HG02981 (cell line): ENCODE measurements around the gene PRR5.
"Not testable (repeated sequence)": the region's sequence is repeated elsewhere in the genome, so short reads cannot be mapped to it uniquely, and the experiment has no call there.

Experiments used
- ATAC-seq: cut with Tn5 transposase; IDR thresholded peaks from one replicate; pipeline ENCODE4 v1.9.1; 2021; ENCODE audit warnings: mild to moderate bottlenecking, moderate library complexity; ENCODE audit not compliant: unreplicated experiment

PRR5 gene

GRCh38 chr22:44732661-44733060 lies 30.7 kb downstream of the PRR5 start:
- ATAC-seq: no peak

- ATAC-seq: no peak
Observed at GRCh38 chr22:44733426-44734106, 31.6 kb downstream of the PRR5 start.

GRCh38 chr22:44734278-44734677 lies 32.3 kb downstream of the PRR5 start:
- ATAC-seq: no peak

- no peak for ATAC-seq
Observed at GRCh38 chr22:44734801-44735517, 33.0 kb downstream of the PRR5 start.

GRCh38 chr22:44735518-44736428 lies 33.8 kb downstream of the PRR5 start:
- no peak for ATAC-seq

GRCh38 chr22:44736581-44737405 lies 34.8 kb downstream of the PRR5 start:
- no peak for ATAC-seq

GRCh38 chr22:44737406-44738346 lies 35.7 kb downstream of the PRR5 start:
- ATAC-seq: no peak

- ATAC-seq: no peak
Observed at GRCh38 chr22:44738347-44738715, 36.3 kb downstream of the PRR5 start.

- no peak for ATAC-seq
Observed at GRCh38 chr22:44739024-44739423, 37.0 kb downstream of the PRR5 start.

- ATAC-seq: not testable (repeated sequence)
Observed at GRCh38 chr22:44739666-44740065, 37.7 kb downstream of the PRR5 start.

GRCh38 chr22:44740307-44740706 lies 38.3 kb downstream of the PRR5 start:
- ATAC-seq: no peak

GRCh38 chr22:44741929-44742328 lies 39.9 kb downstream of the PRR5 start:
- ATAC-seq: no peak

- no peak for ATAC-seq
Observed at GRCh38 chr22:44743247-44743646, 41.2 kb downstream of the PRR5 start.

- ATAC-seq: no peak
Observed at GRCh38 chr22:44743804-44744211, 41.8 kb downstream of the PRR5 start.

GRCh38 chr22:44745853-44746789 lies 44.1 kb downstream of the PRR5 start:
- ATAC-seq: no peak

GRCh38 chr22:44747784-44748127 lies 45.8 kb downstream of the PRR5 start:
- ATAC-seq: not testable (repeated sequence)

GRCh38 chr22:44748524-44748923 lies 46.5 kb downstream of the PRR5 start:
- ATAC-seq: no peak

- no peak for ATAC-seq
Observed at GRCh38 chr22:44750481-44750880, 48.5 kb downstream of the PRR5 start.
